MM.1S (cell line): ENCODE results near the gene GTPBP6.

Experiments
- DNase-seq: peaks from one replicate; pipeline ENCODE4 v3.0.0-alpha.2; 2015
- H2AFZ ChIP-seq: fragments of 300-600 bp; sonication (generic); 2 replicates; pipeline ENCODE4 v1.6.0; 2016; ENCODE audit warnings: antibody characterized with exemption, low read length
- H3F3A ChIP-seq: fragments of 300-600 bp; sonication (generic); 2 replicates; pipeline ENCODE4 v1.6.1; 2016; ENCODE audit warnings: mild to moderate bottlenecking, antibody characterized with exemption, low read length, moderate library complexity, mixed read lengths; ENCODE audit not compliant: insufficient read depth
- H3K27ac ChIP-seq: fragments of 300-600 bp; sonication (generic); 2 replicates; pipeline ENCODE4 v1.5.1; 2016; ENCODE audit warnings: mild to moderate bottlenecking, low read length
- H3K27me3 ChIP-seq: fragments of 300-600 bp; sonication (generic); replicated peaks from 2 replicates; pipeline ENCODE4 v1.6.0; 2016; ENCODE audit warnings: low read length; ENCODE audit not compliant: insufficient read depth
- H3K36me3 ChIP-seq: fragments of 300-600 bp; sonication (generic); replicated peaks from 2 replicates; pipeline ENCODE4 v1.6.1; 2016; ENCODE audit warnings: mild to moderate bottlenecking, low read length, mixed read lengths; ENCODE audit not compliant: insufficient read depth
- H3K4me1 ChIP-seq: fragments of 300-600 bp; sonication (generic); 2 replicates; pipeline ENCODE4 v1.6.1; 2016; ENCODE audit warnings: low read length, mixed read lengths
- H3K4me2 ChIP-seq: fragments of 300-600 bp; sonication (generic); 2 replicates; pipeline ENCODE4 v1.6.0; 2016; ENCODE audit warnings: low read depth, low read length
- H3K4me3 ChIP-seq: fragments of 300-600 bp; sonication (generic); 2 replicates; pipeline ENCODE4 v1.5.1; 2016; ENCODE audit warnings: low read length, mixed read lengths
- H3K79me2 ChIP-seq: fragments of 300-600 bp; sonication (generic); 2 replicates; pipeline ENCODE4 v1.6.1; 2016; ENCODE audit warnings: mixed run types, low read length, mixed read lengths
- H3K9ac ChIP-seq: fragments of 300-600 bp; sonication (generic); 2 replicates; pipeline ENCODE4 v1.6.1; 2016; ENCODE audit warnings: low read length, mixed read lengths
- H3K9me2 ChIP-seq: fragments of 300-600 bp; sonication (generic); replicated peaks from 2 replicates; pipeline ENCODE4 v1.6.1; 2016; ENCODE audit warnings: mild to moderate bottlenecking, low read length, mixed read lengths; ENCODE audit not compliant: insufficient read depth
- H3K9me3 ChIP-seq: fragments of 300-600 bp; sonication (generic); replicated peaks from 2 replicates; pipeline ENCODE4 v1.6.1; 2016; ENCODE audit warnings: mild to moderate bottlenecking, low read length, mixed read lengths; ENCODE audit not compliant: insufficient read depth
- H4K20me1 ChIP-seq: fragments of 300-600 bp; sonication (generic); 2 replicates; pipeline ENCODE4 v1.6.1; 2016; ENCODE audit warnings: mild to moderate bottlenecking, low read length, moderate library complexity, mixed read lengths; ENCODE audit not compliant: insufficient read depth
- EZH2 ChIP-seq: fragments of 300-600 bp; sonication (generic); optimal IDR thresholded peaks from 2 replicates; pipeline ENCODE3; 2017; ENCODE audit warnings: low read depth, mild to moderate bottlenecking, antibody characterized with exemption, low read length, mixed read lengths
- EZH2phosphoT487 ChIP-seq: fragments of 300-600 bp; sonication (generic); IDR thresholded peaks from 2 replicates; pipeline ENCODE4 v1.6.1; 2018; ENCODE audit warnings: antibody characterized with exemption, low read length
- TF ChIP-seq, protein P1 (sequence below): fragments of 300-600 bp; sonication (generic); IDR thresholded peaks from 2 replicates; pipeline ENCODE4 v1.5.1; 2016; ENCODE audit warnings: antibody characterized with exemption, low read length, mixed read lengths

The GTPBP6 gene

DNA sequence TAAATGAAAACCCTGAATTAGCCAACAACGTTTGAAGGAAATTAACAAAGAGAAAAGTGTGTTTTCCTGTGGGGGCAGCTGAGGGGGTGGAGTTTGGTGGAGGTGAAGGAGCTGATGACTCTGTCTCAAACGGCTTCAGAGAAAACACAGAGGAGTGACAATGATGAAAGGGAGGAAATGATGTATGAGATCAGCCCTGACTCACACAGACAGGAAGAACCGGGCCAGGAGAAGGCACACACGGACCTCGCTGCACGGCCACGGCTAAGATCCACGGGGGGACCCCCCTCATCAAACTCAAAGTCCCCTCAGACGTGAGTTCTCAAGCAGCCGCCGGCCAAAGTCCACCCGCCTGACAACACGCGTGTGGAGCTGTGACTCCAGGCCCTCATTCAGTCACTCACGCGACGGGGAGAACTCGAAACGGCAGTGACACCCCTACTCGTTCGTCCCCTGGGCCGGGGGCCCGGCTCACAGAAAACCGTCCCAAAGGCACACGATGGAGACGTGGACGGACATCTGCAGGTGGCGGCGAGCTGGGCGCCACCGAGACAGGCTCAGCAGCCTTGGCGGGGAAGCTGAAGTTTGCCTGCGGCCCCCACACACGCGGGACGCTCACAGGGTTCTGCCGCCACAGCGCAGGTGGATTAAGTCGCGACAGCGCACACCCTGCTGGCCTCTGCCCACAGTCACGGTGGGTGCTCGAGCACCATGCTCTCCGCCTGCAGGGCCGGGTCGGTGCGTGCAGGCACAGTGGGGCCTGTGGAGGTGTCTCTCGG is 39.3 kb upstream of the GTPBP6 start:
- H4K20me1 ChIP-seq, result no peaks in the 10 kb centered on the region
- TF ChIP-seq EZH2phosphoT487, result no peak
- TF ChIP-seq, protein P1, sequence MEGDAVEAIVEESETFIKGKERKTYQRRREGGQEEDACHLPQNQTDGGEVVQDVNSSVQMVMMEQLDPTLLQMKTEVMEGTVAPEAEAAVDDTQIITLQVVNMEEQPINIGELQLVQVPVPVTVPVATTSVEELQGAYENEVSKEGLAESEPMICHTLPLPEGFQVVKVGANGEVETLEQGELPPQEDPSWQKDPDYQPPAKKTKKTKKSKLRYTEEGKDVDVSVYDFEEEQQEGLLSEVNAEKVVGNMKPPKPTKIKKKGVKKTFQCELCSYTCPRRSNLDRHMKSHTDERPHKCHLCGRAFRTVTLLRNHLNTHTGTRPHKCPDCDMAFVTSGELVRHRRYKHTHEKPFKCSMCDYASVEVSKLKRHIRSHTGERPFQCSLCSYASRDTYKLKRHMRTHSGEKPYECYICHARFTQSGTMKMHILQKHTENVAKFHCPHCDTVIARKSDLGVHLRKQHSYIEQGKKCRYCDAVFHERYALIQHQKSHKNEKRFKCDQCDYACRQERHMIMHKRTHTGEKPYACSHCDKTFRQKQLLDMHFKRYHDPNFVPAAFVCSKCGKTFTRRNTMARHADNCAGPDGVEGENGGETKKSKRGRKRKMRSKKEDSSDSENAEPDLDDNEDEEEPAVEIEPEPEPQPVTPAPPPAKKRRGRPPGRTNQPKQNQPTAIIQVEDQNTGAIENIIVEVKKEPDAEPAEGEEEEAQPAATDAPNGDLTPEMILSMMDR, result no peak
- TF ChIP-seq EZH2, result no peak

DNA sequence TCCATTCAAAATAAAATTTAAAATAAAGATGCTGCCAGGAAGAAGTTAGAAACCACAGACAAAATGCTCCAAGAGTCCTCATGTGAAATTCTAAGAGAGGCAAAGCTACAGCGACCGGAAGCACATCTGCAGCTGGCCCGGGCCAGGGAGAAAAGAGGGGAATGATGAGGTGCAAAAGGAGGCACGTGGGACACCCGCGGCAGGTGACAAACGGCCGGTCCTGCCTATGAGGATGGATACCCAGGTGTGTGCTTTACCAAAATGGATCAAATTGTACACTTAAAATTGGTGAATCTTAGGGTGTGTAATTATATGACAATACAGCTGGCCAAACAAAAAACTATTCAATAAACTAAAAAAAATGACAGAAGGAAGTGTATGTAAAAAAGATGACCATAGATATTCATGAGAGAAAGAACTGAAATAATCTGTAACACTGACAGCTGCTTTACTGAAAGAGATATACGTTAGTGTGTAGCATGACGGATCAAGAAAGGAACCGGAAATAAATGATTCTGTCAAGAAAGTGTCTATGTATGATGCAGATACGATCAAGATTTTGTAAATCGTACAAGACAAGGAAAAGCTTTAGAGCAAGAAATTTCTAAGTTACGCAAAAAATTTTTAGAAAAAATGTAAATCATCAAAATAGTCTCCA is 38.6 kb upstream of the GTPBP6 start:
- Histone ChIP-seq H3K27me3 (no peaks in the 10 kb centered on the region), H3F3A (no peaks in the 10 kb centered on the region), H3K79me2 (no peaks in the 10 kb centered on the region), H3K9ac (no peak overlapping the region), H3K4me1 (no peaks in the 10 kb centered on the region), H3K9me2 (no peaks in the 10 kb centered on the region), H2AFZ (no peak overlapping the region), H3K9me3 (no peaks in the 10 kb centered on the region), H3K4me3 (no peak overlapping the region), H3K27ac (no peak overlapping the region), H3K4me2 (no peak overlapping the region), H4K20me1 (no peaks in the 10 kb centered on the region), H3K36me3 (no peaks in the 10 kb centered on the region)
- TF ChIP-seq EZH2 (no peak), EZH2phosphoT487 (no peak)
- TF ChIP-seq, protein P1, result no peak
- DNase-seq, result no peak

More for the DNA sequence above, 39.3 kb upstream of the GTPBP6 start:
- H3K4me1 ChIP-seq, result no peaks in the 10 kb centered on the region
- H3K9ac ChIP-seq, result no peak overlapping the region
- H3K79me2 ChIP-seq, result no peaks in the 10 kb centered on the region
- H3K27ac ChIP-seq, result no peak overlapping the region
- H2AFZ ChIP-seq, result no peak overlapping the region
- no peaks in the 10 kb centered on the region for H3K9me2 ChIP-seq
- no peak overlapping the region for H3K4me2 ChIP-seq
- H3K36me3 ChIP-seq, result no peaks in the 10 kb centered on the region
- H3K27me3 ChIP-seq, result no peaks in the 10 kb centered on the region
- no peak for DNase-seq
- no peaks in the 10 kb centered on the region for H3F3A ChIP-seq
- no peak overlapping the region for H3K4me3 ChIP-seq
- H3K9me3 ChIP-seq, result no peaks in the 10 kb centered on the region

DNA sequence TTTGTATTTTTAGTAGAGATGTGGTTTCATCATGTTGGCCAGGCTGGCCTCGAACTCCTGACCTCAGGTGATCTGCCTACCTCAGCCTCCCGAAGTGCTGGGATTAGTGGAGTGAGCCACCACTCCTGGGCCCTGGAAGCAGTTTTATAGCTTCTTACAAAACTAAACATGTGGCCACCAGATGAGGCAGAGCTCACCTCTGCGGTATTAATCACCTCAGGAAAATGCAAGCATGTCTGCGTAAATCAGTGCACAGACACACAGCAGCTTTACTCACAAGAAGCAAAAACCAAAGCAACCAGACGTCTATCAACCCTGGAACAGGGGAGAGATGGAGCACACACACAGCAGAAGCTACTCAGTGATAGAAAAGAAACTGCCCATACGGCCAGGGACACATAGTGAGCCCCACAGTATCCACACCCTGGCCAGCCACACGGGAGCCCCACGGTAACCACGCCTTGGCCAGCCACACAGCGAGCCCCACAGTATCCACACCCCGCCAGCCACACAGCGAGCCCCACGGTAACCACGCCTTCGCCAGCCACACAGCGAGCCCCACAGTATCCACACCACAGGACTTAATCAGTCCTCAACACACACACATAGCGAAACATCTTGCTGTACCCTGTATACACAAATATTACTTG is 37.9 kb upstream of the GTPBP6 start:
- Histone ChIP-seq H3K4me1 (no peaks in the 10 kb centered on the region), H3K9ac (no peak overlapping the region), H3K4me2 (no peak overlapping the region), H4K20me1 (no peaks in the 10 kb centered on the region), H3K4me3 (no peak overlapping the region), H3K27ac (no peak overlapping the region), H3K9me3 (no peaks in the 10 kb centered on the region), H3K79me2 (no peaks in the 10 kb centered on the region), H3F3A (no peaks in the 10 kb centered on the region), H3K27me3 (no peaks in the 10 kb centered on the region), H3K36me3 (no peaks in the 10 kb centered on the region), H3K9me2 (no peaks in the 10 kb centered on the region), H2AFZ (no peak overlapping the region)
- TF ChIP-seq EZH2, result no peak
- no peak for TF ChIP-seq EZH2phosphoT487
- TF ChIP-seq, protein P1, result no peak
- no peak for DNase-seq
